Cortex of kidney (tissue), 1 donor: ENCODE measurements around the gene TAS2R20.

Experiments used
- DNase-seq: peaks from one replicate; lab custom pipeline; 2025; lab: John Stamatoyannopoulos, UW

The TAS2R20 gene

GRCh38 chr12:10959804-10960203, 38.3 kb downstream of the TAS2R20 start:
- no peak for DNase-seq

- DNase-seq = no peak
These were observed 40.4 kb downstream of the TAS2R20 start for GRCh38 chr12:10957741-10958140.

GRCh38 chr12:10956085-10956484, 42.0 kb downstream of the TAS2R20 start:
- DNase-seq = no peak

- no peak for DNase-seq
These were observed 45.5 kb downstream of the TAS2R20 start for GRCh38 chr12:10952645-10953044.
